HepG2 (cell line): ENCODE data around the gene NR2F6. TPM values are rescaled to one million over a fixed set of nuclear protein-coding genes. Genes with fewer than 3 reads are reported as not detected.

Experiments used
- ATAC-seq: fragments of 200-7000 bp; cut with Tn5 transposase; 3 replicates; pipeline ENCODE4 v1.9.1; 2020; ENCODE audit warnings: mild to moderate bottlenecking, moderate library complexity
- BruUV-seq: library from RNA; stranded (reverse); fragments of 400-500 nt; replicated peaks from 2 replicates; lab custom pipeline; 2021; lab: Mats Ljungman, UMichigan
- CTCF ChIA-PET: fragments of 300-600 bp; formaldehyde crosslinking; extraction: SDS; loops from one replicate; lab custom pipeline; 2021; ENCODE audit warnings: low total read pairs, inconsistent platforms, low intra/inter-chr PET ratio; lab: Yijun Ruan, JAX
- POLR2A ChIA-PET: fragments of 350-600 bp; sonication (Branson Sonifier 250); formaldehyde crosslinking; loops from one replicate; lab custom pipeline; 2020; ENCODE audit warnings: antibody characterized with exemption, inconsistent platforms; lab: Yijun Ruan, JAX
- DNase-seq: peaks from one replicate; pipeline ENCODE4 v3.0.0-alpha.2; 2015; ENCODE audit warnings: low spot score
- FAIRE-seq: peaks from 3 replicates; lab custom pipeline; 2011; peaks lifted over from hg19 to GRCh38; lab: Jason Lieb, UNC
- H2AFZ ChIP-seq: one replicate; pipeline ENCODE4 v1.6.1; 2011; ENCODE audit warnings: low read length, inconsistent platforms
- H3K27ac ChIP-seq: fragments of 300-600 bp; 3 replicates; pipeline ENCODE4 v1.8.0; 2011; ENCODE audit warnings: mixed run types, mild to moderate bottlenecking, mixed read lengths, low read length, inconsistent platforms; ENCODE audit not compliant: insufficient read depth; ENCODE audit errors: extremely low read length
- H3K27me3 ChIP-seq, 2 experiments: fragments of 200-600 bp in 1 of 2; 2 replicates in 1 of 2; 3 replicates in 1 of 2; pipeline versions ENCODE4 v1.6.0 to v1.8.0; 2011; ENCODE audit warnings: low read length in 2 of 2, mild to moderate bottlenecking in 2 of 2, moderate library complexity in 2 of 2, inconsistent platforms in 1 of 2; ENCODE audit not compliant: insufficient read depth in 2 of 2, control insufficient read depth in 1 of 2
- H3K36me3 ChIP-seq, 2 experiments: fragments of 200-600 bp in 1 of 2; replicated peaks in 1 of 2; 2 replicates in 1 of 2; 3 replicates in 1 of 2; pipeline versions ENCODE4 v1.5.1 to v1.8.0; 2011; ENCODE audit warnings: low read length in 2 of 2, inconsistent platforms in 1 of 2; ENCODE audit not compliant: insufficient read depth in 2 of 2, control insufficient read depth in 1 of 2
- H3K4me1 ChIP-seq: 2 replicates; pipeline ENCODE4 v1.5.1; 2012; ENCODE audit warnings: low read length, inconsistent platforms; ENCODE audit not compliant: insufficient read depth
- H3K4me2 ChIP-seq: 2 replicates; pipeline ENCODE4 v1.6.0; 2011; ENCODE audit warnings: low read depth, low read length, inconsistent platforms
- H3K4me3 ChIP-seq, 3 experiments: fragments of 200-600 bp in 1 of 3; sonication (generic), shearing (Covaris generic) in 1 of 3; replicated peaks in 1 of 3; 2 replicates each; pipeline ENCODE4 v1.5.1; 2011 to 2016; ENCODE audit warnings: low read length in 3 of 3, inconsistent platforms in 2 of 3, low read depth in 2 of 3, mild to moderate bottlenecking in 2 of 3, control low read depth in 1 of 3, mixed read lengths in 1 of 3; ENCODE audit not compliant: insufficient read depth in 1 of 3
- H3K79me2 ChIP-seq: one replicate; pipeline ENCODE4 v1.6.1; 2011; ENCODE audit warnings: low read length, inconsistent platforms; ENCODE audit not compliant: insufficient read depth
- H3K9ac ChIP-seq: 2 replicates; pipeline ENCODE4 v1.6.0; 2011; ENCODE audit warnings: mild to moderate bottlenecking, low read depth, low read length, inconsistent platforms; ENCODE audit not compliant: insufficient read depth
- H3K9me3 ChIP-seq: 2 replicates; pipeline ENCODE4 v1.5.1; 2012; ENCODE audit warnings: mild to moderate bottlenecking, low read length
- H4K20me1 ChIP-seq: 2 replicates; pipeline ENCODE4 v1.6.0; 2011; ENCODE audit warnings: inconsistent platforms, mild to moderate bottlenecking, low read length, moderate library complexity; ENCODE audit not compliant: insufficient read depth
- CREB1 ChIP-seq, 2 experiments: fragments of 450-650 bp in 1 of 2; IDR thresholded peaks; 2 replicates each; pipeline ENCODE4 v1.6.1; 2016 to 2017; ENCODE audit warnings: control low read depth in 1 of 2, mild to moderate bottlenecking in 1 of 2, missing compliant biosample characterization in 1 of 2, missing genetic modification characterization in 1 of 2
- DR1 ChIP-seq: sonication (generic); formaldehyde crosslinking; IDR thresholded peaks from 2 replicates; pipeline ENCODE4 v1.8.0; 2021; ENCODE audit warnings: mild to moderate bottlenecking, missing genetic modification reagents, inconsistent platforms
- ELF3 ChIP-seq: IDR thresholded peaks from 2 replicates; pipeline ENCODE4 v1.6.1; 2016; ENCODE audit warnings: missing genetic modification reagents, missing compliant biosample characterization
- KDM2A ChIP-seq: sonication (generic); formaldehyde crosslinking; IDR thresholded peaks from 2 replicates; pipeline ENCODE4 v1.4.0; 2020; ENCODE audit warnings: low read depth, missing genetic modification reagents, borderline replicate concordance
- MED8 ChIP-seq: sonication (generic); formaldehyde crosslinking; IDR thresholded peaks from 2 replicates; pipeline ENCODE4 v1.8.1; 2023; ENCODE audit warnings: mild to moderate bottlenecking, missing genetic modification reagents; ENCODE audit not compliant: insufficient replicate concordance
- MEF2D ChIP-seq: sonication (generic); formaldehyde crosslinking; IDR thresholded peaks from 2 replicates; pipeline ENCODE4 v1.5.1; 2020; ENCODE audit warnings: mild to moderate bottlenecking, missing genetic modification reagents
- MTA1 ChIP-seq: sonication (generic); formaldehyde crosslinking; IDR thresholded peaks from 2 replicates; pipeline ENCODE4 v1.4.0; 2020; ENCODE audit warnings: missing genetic modification reagents, mild to moderate bottlenecking, borderline replicate concordance
- MYC ChIP-seq: sonication (generic); formaldehyde crosslinking; IDR thresholded peaks from 2 replicates; pipeline ENCODE4 v1.9.0; 2021; ENCODE audit warnings: missing genetic modification reagents, borderline replicate concordance
- NFE2L2 ChIP-seq: fragments of 150-350 bp; IDR thresholded peaks from 2 replicates; pipeline ENCODE4 v1.6.1; 2014; ENCODE audit warnings: low read length
- NFYB ChIP-seq: sonication (generic); formaldehyde crosslinking; IDR thresholded peaks from 2 replicates; pipeline ENCODE4 v1.4.0; 2020; ENCODE audit warnings: missing genetic modification reagents
- PITX1 ChIP-seq: sonication (generic); formaldehyde crosslinking; IDR thresholded peaks from 2 replicates; pipeline ENCODE4 v1.5.1; 2020; ENCODE audit warnings: mild to moderate bottlenecking, missing genetic modification reagents
- SAP130 ChIP-seq: IDR thresholded peaks from 2 replicates; pipeline ENCODE4 v1.6.1; 2016; ENCODE audit warnings: low read depth
- SKI ChIP-seq: fragments of 450-650 bp; IDR thresholded peaks from one replicate; pipeline ENCODE4 v1.6.1; 2018; ENCODE audit warnings: mild to moderate bottlenecking; ENCODE audit not compliant: partially characterized antibody
- SP1 ChIP-seq, 2 experiments: fragments of 450-650 bp in 1 of 2; sonication (generic) in 1 of 2; formaldehyde crosslinking in 1 of 2; IDR thresholded peaks; 2 replicates each; pipeline versions ENCODE4 v1.4.0 to v1.6.1; 2016 to 2020; ENCODE audit warnings: missing genetic modification reagents in 1 of 2
- STAG1 ChIP-seq: sonication (generic); formaldehyde crosslinking; IDR thresholded peaks from 2 replicates; pipeline ENCODE4 v1.4.0; 2020; ENCODE audit warnings: missing genetic modification reagents
- U2AF2 ChIP-seq: fragments of 200-400 bp; formaldehyde crosslinking; IDR thresholded peaks from 2 replicates; pipeline ENCODE4 v1.6.1; 2017; ENCODE audit warnings: low read depth, mild to moderate bottlenecking, low read length
- ZBTB20 ChIP-seq: sonication (generic); formaldehyde crosslinking; IDR thresholded peaks from 2 replicates; pipeline ENCODE4 v1.8.1; 2023; ENCODE audit warnings: missing genetic modification reagents, low read depth, mild to moderate bottlenecking, borderline replicate concordance
- ZFAT ChIP-seq: sonication (generic); formaldehyde crosslinking; conservative IDR thresholded peaks from 2 replicates; pipeline ENCODE4 v1.8.1; 2023; ENCODE audit warnings: missing genetic modification reagents, inconsistent platforms
- ZKSCAN8 ChIP-seq: IDR thresholded peaks from 2 replicates; pipeline ENCODE4 v1.6.1; 2016; ENCODE audit warnings: borderline replicate concordance, missing genetic modification reagents, missing compliant biosample characterization
- ZMAT3 ChIP-seq: sonication (generic); formaldehyde crosslinking; conservative IDR thresholded peaks from 2 replicates; pipeline ENCODE4 v1.7.0; 2021; ENCODE audit warnings: missing genetic modification reagents
- ZNF225 ChIP-seq: sonication (generic); formaldehyde crosslinking; IDR thresholded peaks from 2 replicates; pipeline ENCODE4 v1.4.0; 2020; ENCODE audit warnings: mild to moderate bottlenecking, missing genetic modification reagents
- ZNF326 ChIP-seq: sonication (generic); formaldehyde crosslinking; IDR thresholded peaks from 2 replicates; pipeline ENCODE4 v1.4.0; 2020; ENCODE audit warnings: missing genetic modification reagents, borderline replicate concordance
- ZNF746 ChIP-seq: sonication (generic); formaldehyde crosslinking; IDR thresholded peaks from 2 replicates; pipeline ENCODE4 v1.8.0; 2022; ENCODE audit warnings: mild to moderate bottlenecking, missing genetic modification reagents
- ZNF775 ChIP-seq: sonication (generic); formaldehyde crosslinking; IDR thresholded peaks from 2 replicates; pipeline ENCODE4 v1.4.0; 2020; ENCODE audit warnings: missing genetic modification reagents, mild to moderate bottlenecking, moderate library complexity, borderline replicate concordance
- ZNF781 ChIP-seq: sonication (generic); formaldehyde crosslinking; IDR thresholded peaks from 2 replicates; pipeline ENCODE4 v1.5.1; 2020; ENCODE audit warnings: borderline replicate concordance, mild to moderate bottlenecking, missing genetic modification reagents; ENCODE audit errors: not compliant biosample characterization
- WGBS: methylation state at CpG from one replicate; pipeline ENCODE4 v1.1.6; 2017; ENCODE audit warnings: low lambda C conversion rate; 5-methylcytosine and 5-hydroxymethylcytosine counted together
- in situ Hi-C: cut with HindIII; loops from 2 replicates; pipeline ENCODE4 v1.10.0; 2017; ENCODE audit warnings: low pct_unique_long_range_greater_than_20kb; ENCODE audit not compliant: extremely low pct_ligation_motif_present
- intact Hi-C: fragments of 100-400 bp; cut with micrococcal nuclease; formaldehyde crosslinking; loops from one replicate; pipeline ENCODE4 v1.10.0; 2022; ENCODE audit not compliant: unreplicated experiment
- polyA plus RNA-seq, 8 experiments: library from polyadenylated mRNA; depleted of rRNA in 3 of 8; stranded (reverse) in 7 of 8; unstranded in 1 of 8; fragments of >200 nt; fragmentation: Illumina TruSeq in 4 of 8; extraction: Trizol in 4 of 8; gene quantifications; 2 replicates each; pipeline versions ENCODE4 v1.2.1 to v1.2.3, GENCODE V29; 2011 to 2016; ENCODE audit warnings: low read depth in 4 of 8, missing spikeins in 1 of 8, mixed read lengths in 1 of 8; ENCODE audit not compliant: insufficient read depth in 1 of 8
- total RNA-seq, 5 experiments: library from RNA; depleted of rRNA; stranded (reverse); fragments of >200 nt; fragmentation: Illumina TruSeq; extraction: Trizol; gene quantifications; 2 replicates each; pipeline ENCODE4 v1.2.3, GENCODE V29; 2016; ENCODE audit warnings: low read depth in 1 of 5
- TF ChIP-seq, protein P1 (sequence below): IDR thresholded peaks from 2 replicates; pipeline ENCODE4 v1.6.1; 2016; ENCODE audit warnings: low read depth, borderline replicate concordance

NR2F6 gene
- total and polyA plus RNA-seq, 2 of the 13 experiments (the other 11 are each of a cell fraction or from before 2014, with no cell fraction given) = 30.9 to 72.4 TPM

DNA sequence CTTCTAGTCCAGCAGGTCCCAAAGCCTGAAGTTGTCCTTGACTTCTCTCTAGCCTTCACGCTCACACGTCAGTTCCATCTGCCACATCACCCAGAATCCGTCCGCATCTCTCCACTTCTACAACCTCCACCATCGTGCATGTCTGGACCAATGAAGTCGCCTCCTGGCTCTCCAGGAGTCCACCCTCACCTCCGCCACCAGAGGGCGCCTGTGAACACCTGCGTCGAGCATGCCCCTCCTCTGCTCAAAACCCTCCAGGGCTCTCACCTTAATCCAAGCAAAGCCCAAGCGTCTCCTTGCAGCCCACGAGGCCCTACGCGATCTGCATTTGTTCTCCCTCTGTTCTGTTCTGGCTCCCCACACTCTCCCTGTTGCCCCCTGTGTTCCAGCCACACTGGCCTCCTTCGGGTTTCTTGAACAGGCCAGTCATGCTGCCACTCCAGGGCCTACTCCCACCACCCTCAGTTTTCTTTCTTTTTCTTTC is 15.2 kb upstream of the NR2F6 start:
- in situ Hi-C loops = no loop called here
- Histone ChIP-seq H3K4me1 (peaks cover 61% of the 10 kb centered on the region), H3K27me3 (no peaks in the 10 kb centered on the region), H3K9me3 (no peaks in the 10 kb centered on the region), H4K20me1 (no peaks in the 10 kb centered on the region), H3K9ac (peak overlapping the region; percentile 56; the same call in 1 of the 2 replicates), H3K27ac (no peak overlapping the region), H3K4me3 (peak overlapping the region in 2 of 3 experiments; percentile 8 to 59; a peak in 1 of 6 replicates), H3K36me3 (no peaks in the 10 kb centered on the region), H3K79me2 (no peaks in the 10 kb centered on the region), H3K4me2 (peak overlapping the region; percentile 90), H2AFZ (peak overlapping the region; percentile 60)
- FAIRE-seq (peak; percentile 90), DNase-seq (peak; percentile 82), ATAC-seq (peak; percentile 94)
- intact Hi-C loops = loop anchor here (2.0 kb wide), 1 partner anchor 14 kb away; no protein-coding TSS in a partner anchor
- CTCF ChIA-PET = interaction anchor here (1.1 to 1.4 kb wide), 3 partner anchors 22 to 56 kb away, joined by 3 to 6 read pairs (median 5); partner anchors contain the start of gene OCEL1
- POLR2A ChIA-PET = interaction anchor here (0.6 to 3.2 kb wide), 6 partner anchors 12 to 46 kb away, joined by 3 to 18 read pairs (median 8); partner anchors contain the start of gene USE1
- WGBS = 6% methylated on average over 14 of the region's 15 CpGs
- BruUV-seq = no TSS peak
- TF ChIP-seq PITX1 (peak; percentile 79; the same call in 1 of the 2 replicates), DR1 (CRISPR knock-in tag) (no peak), ZNF326 (CRISPR knock-in tag) (no peak), U2AF2 (peak; percentile 90; the same call in 1 of the 2 replicates), SP1 (IDR thresholded peaks at IDR 0.05) (no peak), SP1 (CRISPR knock-in tag; IDR thresholded peaks at IDR 0.05) (peak; percentile 15; the same call in 1 of the 2 replicates), MYC (CRISPR knock-in tag) (peak; percentile 72; the same call in 1 of the 2 replicates), STAG1 (CRISPR knock-in tag) (peak; percentile 68), ZNF225 (no peak), ZBTB20 (0 out of 2 replicates have a peak, but pooled peaks have one; percentile 35), ZMAT3 (CRISPR knock-in tag) (0 out of 2 replicates have a peak, but pooled peaks have one; percentile 36), ZKSCAN8 (CRISPR knock-in tag) (peak; percentile 91), MTA1 (CRISPR knock-in tag) (peak; percentile 59; the same call in 1 of the 2 replicates), KDM2A (peak; percentile 70; the same call in 1 of the 2 replicates), SAP130 (CRISPR knock-in tag) (peak; percentile 59; the same call in 1 of the 2 replicates), ZNF746 (CRISPR knock-in tag) (no peak), ZNF775 (no peak), NFE2L2 (no peak), NFYB (CRISPR knock-in tag) (no peak), ZFAT (CRISPR knock-in tag) (no peak), MED8 (CRISPR knock-in tag) (no peak), ZNF781 (CRISPR knock-in tag) (peak; percentile 43), SKI (peak; percentile 37), MEF2D (CRISPR knock-in tag) (peak; percentile 49; the same call in 1 of the 2 replicates), ELF3 (0 out of 2 replicates have a peak, but pooled peaks have one; percentile 21), CREB1 (IDR thresholded peaks at IDR 0.05) (peak; percentile 20; the same call in 1 of the 2 replicates), CREB1 (CRISPR knock-in tag; IDR thresholded peaks at IDR 0.05) (no peak)
- TF ChIP-seq, protein P1, sequence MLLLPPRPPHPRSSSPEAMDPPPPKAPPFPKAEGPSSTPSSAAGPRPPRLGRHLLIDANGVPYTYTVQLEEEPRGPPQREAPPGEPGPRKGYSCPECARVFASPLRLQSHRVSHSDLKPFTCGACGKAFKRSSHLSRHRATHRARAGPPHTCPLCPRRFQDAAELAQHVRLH = 0 out of 2 replicates have a peak, but pooled peaks have one; percentile 30
